ENCODE results near the gene ZDHHC9. TPM values are rescaled to one million over a fixed set of nuclear protein-coding genes. Genes with fewer than 3 reads are reported as not detected.
A peak's percentile ranks its signal among the peaks of the same experiment; 100 is the strongest.

Gene ZDHHC9
- total RNA-seq, 1 donor: 9.2 TPM

GRCh38 chrX:129769467-129770154, 74.1 kb downstream of the ZDHHC9 start:
- peak in 2 of 3 donors; percentile 76 to 88 for DNase-seq (ENCODE audit: low read depth in 2 of 3, low spot score in 2 of 3)

- no peak for DNase-seq (ENCODE audit: low read depth in 2 of 3, low spot score in 2 of 3)
Observed at GRCh38 chrX:129768586-129769466, 74.9 kb downstream of the ZDHHC9 start.

GRCh38 chrX:129768186-129768585, 75.5 kb downstream of the ZDHHC9 start:
- DNase-seq (ENCODE audit: low read depth in 2 of 3, low spot score in 2 of 3): no peak

- DNase-seq (ENCODE audit: low read depth in 2 of 3, low spot score in 2 of 3): no peak
Observed at GRCh38 chrX:129763666-129764065, 80.0 kb downstream of the ZDHHC9 start.

- no peak for DNase-seq (ENCODE audit: low read depth in 2 of 3, low spot score in 2 of 3)
Observed at GRCh38 chrX:129762448-129762847, 81.2 kb downstream of the ZDHHC9 start.

GRCh38 chrX:129761596-129761995, 82.1 kb downstream of the ZDHHC9 start:
- DNase-seq (ENCODE audit: low read depth in 2 of 3, low spot score in 2 of 3): no peak

- DNase-seq (ENCODE audit: low read depth in 2 of 3, low spot score in 2 of 3): no peak
Observed at GRCh38 chrX:129760981-129761380, 82.7 kb downstream of the ZDHHC9 start.

GRCh38 chrX:129760155-129760554, 83.5 kb downstream of the ZDHHC9 start:
- DNase-seq (ENCODE audit: low read depth in 2 of 3, low spot score in 2 of 3): no peak

GRCh38 chrX:129759576-129760061, 84.1 kb downstream of the ZDHHC9 start:
- peak in 2 of 3 donors; percentile 57 to 68 for DNase-seq (ENCODE audit: low read depth in 2 of 3, low spot score in 2 of 3)

- DNase-seq (ENCODE audit: low read depth in 2 of 3, low spot score in 2 of 3): peak in 1 of 3 donors; percentile 25
Observed at GRCh38 chrX:129755779-129756650, 87.7 kb downstream of the ZDHHC9 start.

GRCh38 chrX:129754056-129755024, 89.3 kb downstream of the ZDHHC9 start:
- peak in 1 of 3 donors; percentile 54 for DNase-seq (ENCODE audit: low read depth in 2 of 3, low spot score in 2 of 3)

Small RNA genes within 50 kb of the gene (small RNA-seq; reads per million reads assigned to genes)
- not detected for gene RF00017

Other genes with a start within 250 kb of the ZDHHC9 start
- not detected for gene APLN, start 188.9 kb downstream of the ZDHHC9 start, total RNA-seq
- 0.27 TPM for gene XPNPEP2, start 104.9 kb downstream of the ZDHHC9 start, total RNA-seq
- gene SASH3, start 63.9 kb downstream of the ZDHHC9 start, total RNA-seq: 96.9 TPM
- 7.8 TPM for gene UTP14A, start 62.3 kb upstream of the ZDHHC9 start, total RNA-seq
- 7.0 TPM for gene BCORL1, start 138.7 kb upstream of the ZDHHC9 start, total RNA-seq